HUES48 (cell line): ENCODE data around the gene DSCAM.

Experiments
- H3K27ac ChIP-seq: one replicate; pipeline ENCODE4 v1.7.0; 2013; ENCODE audit warnings: low read depth, low read length, inconsistent platforms
- H3K27me3 ChIP-seq: 2 replicates; pipeline ENCODE4 v1.6.1; 2013; ENCODE audit warnings: mild to moderate bottlenecking, low read length; ENCODE audit not compliant: control insufficient read depth, insufficient read depth
- H3K36me3 ChIP-seq: 2 replicates; pipeline ENCODE4 v1.6.1; 2013; ENCODE audit warnings: low read length; ENCODE audit not compliant: control insufficient read depth, insufficient read depth
- H3K4me1 ChIP-seq: 2 replicates; pipeline ENCODE4 v1.6.1; 2013; ENCODE audit warnings: mild to moderate bottlenecking, low read length; ENCODE audit not compliant: control insufficient read depth, insufficient read depth
- H3K4me3 ChIP-seq: 2 replicates; pipeline ENCODE4 v1.5.1; 2013; ENCODE audit warnings: mild to moderate bottlenecking, low read depth, low read length
- H3K9ac ChIP-seq: 2 replicates; pipeline ENCODE4 v1.6.1; 2013; ENCODE audit warnings: mild to moderate bottlenecking, low read depth, low read length, moderate library complexity
- H3K9me3 ChIP-seq: 2 replicates; pipeline ENCODE4 v1.6.1; 2013; ENCODE audit warnings: low read length; ENCODE audit not compliant: control insufficient read depth, insufficient read depth

Gene DSCAM

DNA sequence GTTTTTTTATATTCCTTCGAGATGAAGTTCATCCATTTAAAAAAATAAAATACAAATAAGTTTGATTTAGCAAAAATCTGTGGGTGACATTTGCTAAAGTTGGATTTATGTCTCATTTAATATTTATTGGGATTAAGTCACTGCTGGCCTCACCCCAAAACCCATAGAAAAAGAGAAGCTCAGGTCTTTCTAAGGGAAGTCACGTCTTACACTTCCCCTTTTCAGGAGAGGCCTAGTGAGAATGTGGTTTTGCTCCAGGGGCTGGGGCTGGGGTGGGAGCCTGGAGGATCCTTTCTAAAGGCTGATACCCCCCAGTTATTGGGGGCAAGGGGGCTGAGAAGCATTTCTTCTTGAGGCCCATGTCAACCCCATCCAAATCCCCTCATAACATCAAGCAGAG, 300.3 kb downstream of the DSCAM start:
- Histone ChIP-seq H3K4me3 (no peak overlapping the region), H3K9me3 (0 out of 2 replicates have a peak, but pooled peaks cover 3% of the 10 kb centered on the region), H3K27me3 (no peaks in the 10 kb centered on the region; the same call in 1 of the 2 replicates), H3K36me3 (no peaks in the 10 kb centered on the region), H3K27ac (no peak overlapping the region), H3K9ac (no peak overlapping the region), H3K4me1 (peaks cover 7% of the 10 kb centered on the region; the same call in 1 of the 2 replicates)

DNA sequence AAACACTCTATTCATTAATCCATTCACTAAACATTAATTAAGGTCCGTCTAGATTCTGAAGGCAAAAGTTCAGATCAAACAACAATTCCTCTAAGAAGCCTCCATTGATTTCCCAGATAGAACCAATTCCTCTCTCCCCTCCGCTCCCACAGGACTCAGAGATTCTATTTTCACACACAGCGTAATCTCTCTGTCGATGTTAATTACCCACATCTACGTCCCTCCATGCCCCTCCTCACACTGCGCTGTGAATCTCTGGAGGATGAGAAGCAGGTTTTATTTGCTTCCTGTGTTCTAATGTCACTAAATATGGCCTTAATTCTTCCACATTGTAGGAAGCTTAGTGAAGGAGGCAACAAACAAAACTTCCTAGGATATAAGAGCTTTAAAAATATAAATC, 306.7 kb downstream of the DSCAM start:
- Histone ChIP-seq H3K4me1 (no peaks in the 10 kb centered on the region), H3K4me3 (no peak overlapping the region), H3K9me3 (0 out of 2 replicates have a peak, but pooled peaks cover 3% of the 10 kb centered on the region), H3K36me3 (no peaks in the 10 kb centered on the region), H3K9ac (no peak overlapping the region), H3K27ac (no peak overlapping the region), H3K27me3 (no peaks in the 10 kb centered on the region)

DNA sequence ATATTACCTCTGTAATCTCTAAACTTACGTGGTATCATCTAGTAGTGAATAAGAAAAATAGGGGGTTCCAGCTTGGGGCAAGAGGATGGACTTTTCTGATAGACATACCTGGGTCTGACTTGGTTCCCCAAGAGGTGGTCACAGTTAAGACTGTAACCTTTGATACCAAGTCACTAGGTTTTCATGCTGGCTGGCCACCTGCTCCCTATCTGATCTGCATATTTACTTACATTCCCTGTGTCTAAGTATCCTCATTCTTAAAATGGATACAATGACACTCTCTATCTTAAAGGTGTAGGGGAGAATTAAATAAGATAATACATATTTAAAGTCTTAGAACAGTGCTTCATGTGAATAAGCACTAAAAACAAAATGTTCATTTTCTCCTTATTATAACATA, 312.1 kb downstream of the DSCAM start:
- Histone ChIP-seq H3K4me1 (no peaks in the 10 kb centered on the region), H3K9ac (no peak overlapping the region), H3K4me3 (no peak overlapping the region), H3K27ac (no peak overlapping the region), H3K27me3 (no peaks in the 10 kb centered on the region), H3K36me3 (no peaks in the 10 kb centered on the region), H3K9me3 (no peaks in the 10 kb centered on the region)

DNA sequence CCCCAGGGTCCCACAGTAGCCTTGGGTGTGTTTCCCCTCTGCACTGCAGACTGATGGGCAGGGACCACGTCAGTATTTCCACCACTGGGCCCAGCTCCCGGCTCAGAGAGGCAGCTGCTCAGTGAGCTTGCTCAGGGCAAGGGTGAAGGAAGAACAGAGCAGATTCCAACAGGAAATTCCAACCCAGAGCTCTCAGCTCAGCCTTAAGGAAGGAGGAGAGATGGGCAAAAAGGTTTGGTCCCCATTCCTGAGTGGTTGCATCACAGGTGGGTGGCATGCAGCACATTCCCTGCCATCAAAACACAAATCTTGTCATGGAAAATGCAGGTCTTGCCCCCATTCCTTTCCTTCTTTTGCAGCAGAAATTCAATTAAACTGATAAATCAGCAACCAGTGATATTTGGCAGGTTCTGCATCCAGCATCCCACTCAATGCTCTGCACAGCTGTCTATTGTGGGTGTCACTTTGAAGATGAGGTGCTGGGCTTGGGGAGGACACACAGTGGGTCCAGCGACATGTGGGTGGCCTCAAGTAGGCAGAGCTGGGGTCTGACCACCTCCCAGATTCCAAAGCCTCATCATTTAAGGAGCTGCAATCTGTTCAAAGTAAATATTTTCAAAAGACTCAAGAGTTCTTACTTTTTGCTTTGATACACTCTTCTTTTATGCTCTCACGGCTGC, 315.4 kb downstream of the DSCAM start:
- H3K36me3 ChIP-seq: no peaks in the 10 kb centered on the region
- no peak overlapping the region for H3K4me3 ChIP-seq
- no peaks in the 10 kb centered on the region for H3K27me3 ChIP-seq
- H3K27ac ChIP-seq: no peak overlapping the region
- no peaks in the 10 kb centered on the region for H3K4me1 ChIP-seq
- no peaks in the 10 kb centered on the region for H3K9me3 ChIP-seq
- no peak overlapping the region for H3K9ac ChIP-seq

DNA sequence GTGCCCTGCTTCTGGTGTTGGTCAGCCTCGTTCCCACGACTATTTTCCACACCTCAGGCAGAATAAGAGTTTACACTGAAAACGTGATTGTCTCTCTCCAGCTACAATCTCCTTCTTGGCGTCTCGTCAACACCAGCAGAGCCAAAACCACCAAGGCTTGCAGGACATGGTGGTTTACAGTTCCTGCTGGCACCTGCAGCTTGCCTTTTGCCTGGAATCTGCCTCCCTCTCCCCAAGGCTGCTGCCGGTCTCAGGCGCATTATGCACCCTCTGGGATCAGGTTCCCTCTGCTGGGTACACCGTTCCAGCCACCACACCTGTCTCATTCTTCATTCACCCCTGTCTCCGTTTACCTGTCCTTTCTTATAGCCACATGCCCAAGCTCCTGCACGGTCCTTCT, 315.9 kb downstream of the DSCAM start:
- H3K4me1 ChIP-seq: no peaks in the 10 kb centered on the region
- no peak overlapping the region for H3K27ac ChIP-seq
- H3K9ac ChIP-seq: no peak overlapping the region
- H3K9me3 ChIP-seq: no peaks in the 10 kb centered on the region
- H3K27me3 ChIP-seq: no peaks in the 10 kb centered on the region
- H3K36me3 ChIP-seq: no peaks in the 10 kb centered on the region
- H3K4me3 ChIP-seq: no peak overlapping the region

DNA sequence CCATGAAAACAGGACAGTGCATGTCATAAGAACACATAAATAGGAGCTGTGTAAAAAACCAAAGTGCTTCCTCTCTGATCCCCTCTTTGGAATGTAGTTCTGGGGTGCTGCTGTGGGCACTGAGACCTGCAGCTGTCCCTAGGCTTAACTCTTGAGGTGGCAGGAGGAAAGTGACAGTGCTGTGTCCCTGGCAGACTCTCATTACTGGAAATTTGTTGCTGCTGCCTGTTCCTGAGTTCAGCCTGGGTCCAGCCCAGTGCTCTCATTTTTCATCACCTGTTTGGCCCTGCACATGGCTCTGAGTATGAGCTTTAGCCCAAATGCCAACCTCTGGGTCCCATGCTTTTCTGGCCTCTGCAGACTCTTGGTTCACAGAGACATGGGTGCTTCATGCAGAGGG, 329.3 kb downstream of the DSCAM start:
- Histone ChIP-seq H3K9ac (no peak overlapping the region), H3K27ac (no peak overlapping the region)

DNA sequence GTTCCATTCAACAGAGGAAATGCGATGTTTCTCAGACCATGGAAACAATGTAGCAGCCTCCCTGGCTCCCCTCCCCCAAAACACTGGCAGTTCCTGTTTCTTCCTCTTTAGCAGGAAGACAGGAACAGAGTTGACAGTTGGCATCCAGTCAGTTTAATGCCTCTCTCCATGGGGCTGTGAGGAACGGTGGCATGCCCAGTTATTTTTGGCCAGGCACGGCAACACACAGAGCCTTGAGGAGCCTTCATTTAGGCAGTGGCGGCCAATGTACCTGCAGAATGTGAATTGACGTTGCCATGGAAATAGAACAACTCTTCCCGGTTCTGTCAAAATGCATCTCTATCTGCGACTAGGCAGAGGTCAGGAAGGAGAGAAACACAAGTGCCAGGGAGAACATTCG, 330.6 kb downstream of the DSCAM start:
- Histone ChIP-seq H3K9ac (no peak overlapping the region), H3K27me3 (no peaks in the 10 kb centered on the region), H3K9me3 (no peaks in the 10 kb centered on the region), H3K4me3 (no peak overlapping the region; the same call in 1 of the 2 replicates), H3K27ac (no peak overlapping the region), H3K4me1 (peaks cover 9% of the 10 kb centered on the region), H3K36me3 (no peaks in the 10 kb centered on the region)

More for the DNA sequence above, 329.3 kb downstream of the DSCAM start:
- H3K9me3 ChIP-seq: no peaks in the 10 kb centered on the region
- no peaks in the 10 kb centered on the region for H3K27me3 ChIP-seq
- H3K36me3 ChIP-seq: no peaks in the 10 kb centered on the region
- peaks cover 9% of the 10 kb centered on the region for H3K4me1 ChIP-seq
- no peak overlapping the region for H3K4me3 ChIP-seq

DNA sequence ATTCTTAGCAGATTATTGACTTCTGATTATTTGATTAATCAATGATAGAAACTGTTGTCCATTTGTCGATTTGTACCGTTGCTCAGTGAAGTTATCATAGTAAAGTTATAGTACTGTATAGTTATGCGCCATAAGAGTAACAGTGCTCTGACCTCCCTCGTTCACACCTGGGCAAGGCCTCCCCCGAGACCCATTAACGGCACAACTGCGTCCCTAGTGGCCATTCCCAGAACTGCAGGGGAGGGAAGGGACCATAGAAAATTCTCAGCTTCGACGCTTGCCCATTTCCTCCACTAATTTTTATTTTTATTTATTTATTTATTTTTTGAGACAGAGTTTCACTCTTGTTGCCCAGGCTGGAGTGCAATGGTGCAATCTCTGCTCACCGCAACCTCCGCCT, 334.4 kb downstream of the DSCAM start:
- Histone ChIP-seq H3K9ac (no peak overlapping the region), H3K4me3 (no peak overlapping the region), H3K36me3 (no peaks in the 10 kb centered on the region), H3K27ac (no peak overlapping the region), H3K9me3 (no peaks in the 10 kb centered on the region), H3K27me3 (no peaks in the 10 kb centered on the region), H3K4me1 (peaks cover 9% of the 10 kb centered on the region)

DNA sequence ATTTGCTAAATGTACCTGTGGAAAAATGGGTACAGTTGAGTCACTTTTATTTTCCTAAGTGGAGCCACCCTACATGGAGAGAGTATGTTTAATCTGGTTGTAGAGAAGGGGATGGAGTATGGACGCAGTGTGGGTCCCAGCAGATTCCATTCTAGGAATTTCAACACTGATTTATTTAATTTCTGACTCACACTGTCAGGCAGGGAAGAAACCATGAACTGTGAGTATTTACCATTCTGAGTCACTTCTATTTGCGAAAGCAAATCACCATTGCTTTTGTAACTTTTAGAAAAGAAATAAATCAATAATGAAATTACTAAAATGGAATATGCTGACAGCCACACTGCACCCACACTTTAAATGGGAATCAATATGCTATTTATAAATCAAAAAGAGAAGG, 339.0 kb downstream of the DSCAM start:
- H3K27me3 ChIP-seq: no peaks in the 10 kb centered on the region
- H3K36me3 ChIP-seq: no peaks in the 10 kb centered on the region
- H3K9me3 ChIP-seq: no peaks in the 10 kb centered on the region
- no peak overlapping the region for H3K4me3 ChIP-seq
- no peak overlapping the region for H3K9ac ChIP-seq
- no peak overlapping the region for H3K27ac ChIP-seq
- no peaks in the 10 kb centered on the region for H3K4me1 ChIP-seq

DNA sequence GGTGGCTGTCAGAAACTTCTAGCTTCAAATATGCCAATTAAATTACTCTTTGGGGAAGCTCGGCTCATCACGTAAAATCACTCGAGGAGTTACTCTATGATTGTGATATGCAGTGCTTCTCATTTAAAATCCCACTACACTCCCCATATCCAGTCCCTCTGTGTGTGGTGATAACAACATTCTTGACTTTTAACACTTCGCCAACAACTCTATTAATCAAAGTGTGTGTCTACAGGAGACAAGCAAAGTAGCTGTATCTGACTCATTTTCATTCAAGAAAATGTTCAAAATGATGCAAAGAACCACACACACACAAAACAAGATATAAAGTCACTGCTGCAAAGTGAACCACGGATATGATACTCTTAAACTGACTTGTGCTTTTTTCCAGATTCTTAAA, 341.3 kb downstream of the DSCAM start:
- Histone ChIP-seq H3K4me1 (no peaks in the 10 kb centered on the region), H3K27ac (no peak overlapping the region), H3K36me3 (no peaks in the 10 kb centered on the region), H3K27me3 (no peaks in the 10 kb centered on the region), H3K4me3 (no peak overlapping the region), H3K9ac (no peak overlapping the region), H3K9me3 (no peaks in the 10 kb centered on the region)

DNA sequence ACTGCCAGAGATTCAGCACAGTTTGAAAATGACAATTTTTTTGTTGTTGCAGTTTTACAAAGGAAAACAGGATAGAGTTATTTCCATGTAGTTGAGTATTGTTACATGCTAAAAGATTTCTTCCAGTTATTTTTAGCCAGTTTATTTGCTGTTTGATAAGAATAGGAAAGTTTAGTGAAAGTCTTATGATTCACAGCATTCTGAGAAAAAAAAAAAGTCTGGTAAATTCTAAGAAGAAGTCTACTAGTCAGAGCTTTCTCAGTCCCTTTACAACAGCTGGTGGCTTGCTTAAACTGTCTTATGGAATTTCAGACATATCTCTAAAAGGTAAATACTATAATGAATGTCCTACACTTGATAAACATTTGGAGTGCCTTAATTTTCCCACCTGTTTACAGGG, 341.7 kb downstream of the DSCAM start:
- Histone ChIP-seq H3K9me3 (no peaks in the 10 kb centered on the region), H3K4me1 (no peaks in the 10 kb centered on the region), H3K4me3 (no peak overlapping the region), H3K9ac (no peak overlapping the region), H3K27ac (no peak overlapping the region), H3K27me3 (no peaks in the 10 kb centered on the region), H3K36me3 (no peaks in the 10 kb centered on the region)
